SHP77 treated with DMSO at 0.1 percent for 48 hours (cell line): ENCODE data around the gene MAPK8IP3.

ENCODE experiments used
- DNase-seq: peaks from one replicate; lab custom pipeline; 2025; lab: John Stamatoyannopoulos, UW

The MAPK8IP3 gene

GRCh38 chr16:1762196-1762878 is 56.3 kb downstream of the MAPK8IP3 start:
- DNase-seq: no peak

- DNase-seq: no peak
These were observed 57.0 kb downstream of the MAPK8IP3 start for GRCh38 chr16:1762879-1763520.

- DNase-seq: no peak
These were observed 57.8 kb downstream of the MAPK8IP3 start for GRCh38 chr16:1763521-1764511.

GRCh38 chr16:1764971-1765370 is 59.0 kb downstream of the MAPK8IP3 start:
- no peak for DNase-seq

- DNase-seq: no peak
These were observed 59.8 kb downstream of the MAPK8IP3 start for GRCh38 chr16:1765826-1766225.

GRCh38 chr16:1766231-1766630 is 60.2 kb downstream of the MAPK8IP3 start:
- no peak for DNase-seq

GRCh38 chr16:1766701-1767100 is 60.7 kb downstream of the MAPK8IP3 start:
- DNase-seq: no peak

GRCh38 chr16:1767116-1767994 is 61.4 kb downstream of the MAPK8IP3 start:
- DNase-seq: no peak

- DNase-seq: no peak
These were observed 62.2 kb downstream of the MAPK8IP3 start for GRCh38 chr16:1768061-1768766.

- no peak for DNase-seq
These were observed 62.9 kb downstream of the MAPK8IP3 start for GRCh38 chr16:1768767-1769401.

- DNase-seq: no peak
These were observed 63.7 kb downstream of the MAPK8IP3 start for GRCh38 chr16:1769402-1770300.

GRCh38 chr16:1770328-1771187 is 64.6 kb downstream of the MAPK8IP3 start:
- peak; percentile 62 for DNase-seq

- no peak for DNase-seq
These were observed 65.3 kb downstream of the MAPK8IP3 start, which contains the start of gene NME3 for GRCh38 chr16:1771188-1771863. NME3 (minus strand) TSS chr16:1771543; CDS start chr16:1771534, 9 bp downstream.

GRCh38 chr16:1771864-1772361 is 65.9 kb downstream of the MAPK8IP3 start:
- DNase-seq: no peak

GRCh38 chr16:1772362-1772907 is 66.4 kb downstream of the MAPK8IP3 start, which contains the start of gene EME2:
EME2 (plus strand) TSS chr16:1772810; CDS start chr16:1773228, 418 bp downstream.
- DNase-seq: no peak

- DNase-seq: peak; percentile 62
These were observed 67.1 kb downstream of the MAPK8IP3 start, which contains the start of gene MRPS34 for GRCh38 chr16:1772908-1773702. MRPS34 (minus strand) TSS chr16:1773134; CDS start chr16:1773119, 15 bp downstream.
